Measurements from ENCODE around the gene DSCAM. TPM values are rescaled to one million over a fixed set of nuclear protein-coding genes. Genes with fewer than 3 reads are reported as not detected.

DSCAM gene
- total and polyA plus RNA-seq, 12 donors = under 0.01 to 0.11 (median 0.07) TPM; not detected in 5

DNA sequence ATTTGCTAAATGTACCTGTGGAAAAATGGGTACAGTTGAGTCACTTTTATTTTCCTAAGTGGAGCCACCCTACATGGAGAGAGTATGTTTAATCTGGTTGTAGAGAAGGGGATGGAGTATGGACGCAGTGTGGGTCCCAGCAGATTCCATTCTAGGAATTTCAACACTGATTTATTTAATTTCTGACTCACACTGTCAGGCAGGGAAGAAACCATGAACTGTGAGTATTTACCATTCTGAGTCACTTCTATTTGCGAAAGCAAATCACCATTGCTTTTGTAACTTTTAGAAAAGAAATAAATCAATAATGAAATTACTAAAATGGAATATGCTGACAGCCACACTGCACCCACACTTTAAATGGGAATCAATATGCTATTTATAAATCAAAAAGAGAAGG lies 339.0 kb downstream of the DSCAM start:
- DNase-seq = no peak
- intact Hi-C loops (cut with DNase I) = no loop called here
- no peaks in the 10 kb centered on the region for H3K36me3 ChIP-seq (replicated peaks in 1 of 2)
- no peak overlapping the region for H3K27ac ChIP-seq
- H3K9me3 ChIP-seq (replicated peaks in 1 of 3) = no peaks in the 10 kb centered on the region
- no peaks in the 10 kb centered on the region for H3K27me3 ChIP-seq
- H3K4me1 ChIP-seq (replicated peaks in 1 of 2) = no peaks in the 10 kb centered on the region
- no peak overlapping the region for H3K4me3 ChIP-seq
- no peak for TF ChIP-seq POLR2A (IDR thresholded peaks at IDR 0.05)
- TF ChIP-seq, protein P1, sequence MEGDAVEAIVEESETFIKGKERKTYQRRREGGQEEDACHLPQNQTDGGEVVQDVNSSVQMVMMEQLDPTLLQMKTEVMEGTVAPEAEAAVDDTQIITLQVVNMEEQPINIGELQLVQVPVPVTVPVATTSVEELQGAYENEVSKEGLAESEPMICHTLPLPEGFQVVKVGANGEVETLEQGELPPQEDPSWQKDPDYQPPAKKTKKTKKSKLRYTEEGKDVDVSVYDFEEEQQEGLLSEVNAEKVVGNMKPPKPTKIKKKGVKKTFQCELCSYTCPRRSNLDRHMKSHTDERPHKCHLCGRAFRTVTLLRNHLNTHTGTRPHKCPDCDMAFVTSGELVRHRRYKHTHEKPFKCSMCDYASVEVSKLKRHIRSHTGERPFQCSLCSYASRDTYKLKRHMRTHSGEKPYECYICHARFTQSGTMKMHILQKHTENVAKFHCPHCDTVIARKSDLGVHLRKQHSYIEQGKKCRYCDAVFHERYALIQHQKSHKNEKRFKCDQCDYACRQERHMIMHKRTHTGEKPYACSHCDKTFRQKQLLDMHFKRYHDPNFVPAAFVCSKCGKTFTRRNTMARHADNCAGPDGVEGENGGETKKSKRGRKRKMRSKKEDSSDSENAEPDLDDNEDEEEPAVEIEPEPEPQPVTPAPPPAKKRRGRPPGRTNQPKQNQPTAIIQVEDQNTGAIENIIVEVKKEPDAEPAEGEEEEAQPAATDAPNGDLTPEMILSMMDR (IDR thresholded peaks at IDR 0.05) = no peak
- WGBS, 4 donors = 62 to 79% (median 70%) methylated on average over 2 of the region's 2 CpGs

DNA sequence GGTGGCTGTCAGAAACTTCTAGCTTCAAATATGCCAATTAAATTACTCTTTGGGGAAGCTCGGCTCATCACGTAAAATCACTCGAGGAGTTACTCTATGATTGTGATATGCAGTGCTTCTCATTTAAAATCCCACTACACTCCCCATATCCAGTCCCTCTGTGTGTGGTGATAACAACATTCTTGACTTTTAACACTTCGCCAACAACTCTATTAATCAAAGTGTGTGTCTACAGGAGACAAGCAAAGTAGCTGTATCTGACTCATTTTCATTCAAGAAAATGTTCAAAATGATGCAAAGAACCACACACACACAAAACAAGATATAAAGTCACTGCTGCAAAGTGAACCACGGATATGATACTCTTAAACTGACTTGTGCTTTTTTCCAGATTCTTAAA lies 341.3 kb downstream of the DSCAM start:
- intact Hi-C loops (cut with DNase I) = no loop called here
- WGBS, 4 donors = 44 to 69% (median 60%) methylated on average over 5 of the region's 5 CpGs
- TF ChIP-seq POLR2A (IDR thresholded peaks at IDR 0.05) = no peak
- TF ChIP-seq, protein P1 (IDR thresholded peaks at IDR 0.05) = no peak

DNA sequence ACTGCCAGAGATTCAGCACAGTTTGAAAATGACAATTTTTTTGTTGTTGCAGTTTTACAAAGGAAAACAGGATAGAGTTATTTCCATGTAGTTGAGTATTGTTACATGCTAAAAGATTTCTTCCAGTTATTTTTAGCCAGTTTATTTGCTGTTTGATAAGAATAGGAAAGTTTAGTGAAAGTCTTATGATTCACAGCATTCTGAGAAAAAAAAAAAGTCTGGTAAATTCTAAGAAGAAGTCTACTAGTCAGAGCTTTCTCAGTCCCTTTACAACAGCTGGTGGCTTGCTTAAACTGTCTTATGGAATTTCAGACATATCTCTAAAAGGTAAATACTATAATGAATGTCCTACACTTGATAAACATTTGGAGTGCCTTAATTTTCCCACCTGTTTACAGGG lies 341.7 kb downstream of the DSCAM start:
- Histone ChIP-seq H3K4me3 (no peak overlapping the region), H3K9me3 (replicated peaks in 1 of 3) (no peaks in the 10 kb centered on the region), H3K27me3 (no peaks in the 10 kb centered on the region), H3K27ac (no peak overlapping the region), H3K4me1 (replicated peaks in 1 of 2) (no peaks in the 10 kb centered on the region), H3K36me3 (replicated peaks in 1 of 2) (no peaks in the 10 kb centered on the region)
- TF ChIP-seq POLR2A (IDR thresholded peaks at IDR 0.05) = no peak
- TF ChIP-seq, protein P1 (IDR thresholded peaks at IDR 0.05) = no peak
- no peak for DNase-seq
- intact Hi-C loops (cut with DNase I) = no loop called here

More for the DNA sequence above, 341.3 kb downstream of the DSCAM start:
- no peaks in the 10 kb centered on the region for H3K36me3 ChIP-seq (replicated peaks in 1 of 2)
- H3K9me3 ChIP-seq (replicated peaks in 1 of 3) = no peaks in the 10 kb centered on the region
- no peaks in the 10 kb centered on the region for H3K4me1 ChIP-seq (replicated peaks in 1 of 2)
- no peak overlapping the region for H3K27ac ChIP-seq
- H3K27me3 ChIP-seq = no peaks in the 10 kb centered on the region
- no peak for DNase-seq
- no peak overlapping the region for H3K4me3 ChIP-seq

DNA sequence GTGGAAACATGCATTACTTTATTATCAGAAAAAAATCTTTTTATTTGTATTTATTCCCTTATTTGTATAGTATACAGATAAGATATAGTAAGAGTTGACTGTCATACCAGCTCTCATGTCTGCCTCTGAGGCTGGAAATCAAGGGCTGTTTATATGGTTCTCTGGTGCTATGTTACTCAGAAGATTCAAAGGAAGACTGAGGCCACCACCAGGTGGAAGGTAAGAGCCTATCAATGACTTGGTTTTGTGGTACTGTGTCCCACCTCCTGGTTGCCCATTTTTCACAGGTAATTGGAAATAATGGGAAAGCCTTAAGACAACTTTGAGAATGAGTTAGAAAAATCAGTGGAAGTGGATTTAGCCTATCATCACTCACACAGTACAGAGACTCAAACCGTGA lies 342.1 kb downstream of the DSCAM start:
- Histone ChIP-seq H3K9me3 (replicated peaks in 1 of 3) (no peaks in the 10 kb centered on the region), H3K27ac (no peak overlapping the region), H3K4me1 (replicated peaks in 1 of 2) (no peaks in the 10 kb centered on the region), H3K4me3 (no peak overlapping the region), H3K27me3 (no peaks in the 10 kb centered on the region), H3K36me3 (replicated peaks in 1 of 2) (no peaks in the 10 kb centered on the region)
- TF ChIP-seq POLR2A (IDR thresholded peaks at IDR 0.05) = no peak
- TF ChIP-seq, protein P1 (IDR thresholded peaks at IDR 0.05) = no peak
- no peak for DNase-seq
- 56 to 67% (median 57%) methylated on average over 1 of the region's 1 CpG for WGBS, 4 donors
- intact Hi-C loops (cut with DNase I) = no loop called here
